ENCODE data around the gene STYX. TPM values are rescaled to one million over a fixed set of nuclear protein-coding genes. Genes with fewer than 3 reads are reported as not detected.

STYX gene, protein sequence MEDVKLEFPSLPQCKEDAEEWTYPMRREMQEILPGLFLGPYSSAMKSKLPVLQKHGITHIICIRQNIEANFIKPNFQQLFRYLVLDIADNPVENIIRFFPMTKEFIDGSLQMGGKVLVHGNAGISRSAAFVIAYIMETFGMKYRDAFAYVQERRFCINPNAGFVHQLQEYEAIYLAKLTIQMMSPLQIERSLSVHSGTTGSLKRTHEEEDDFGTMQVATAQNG
- 17.9 and 38.4 TPM in 2 replicates for total RNA-seq

DNA sequence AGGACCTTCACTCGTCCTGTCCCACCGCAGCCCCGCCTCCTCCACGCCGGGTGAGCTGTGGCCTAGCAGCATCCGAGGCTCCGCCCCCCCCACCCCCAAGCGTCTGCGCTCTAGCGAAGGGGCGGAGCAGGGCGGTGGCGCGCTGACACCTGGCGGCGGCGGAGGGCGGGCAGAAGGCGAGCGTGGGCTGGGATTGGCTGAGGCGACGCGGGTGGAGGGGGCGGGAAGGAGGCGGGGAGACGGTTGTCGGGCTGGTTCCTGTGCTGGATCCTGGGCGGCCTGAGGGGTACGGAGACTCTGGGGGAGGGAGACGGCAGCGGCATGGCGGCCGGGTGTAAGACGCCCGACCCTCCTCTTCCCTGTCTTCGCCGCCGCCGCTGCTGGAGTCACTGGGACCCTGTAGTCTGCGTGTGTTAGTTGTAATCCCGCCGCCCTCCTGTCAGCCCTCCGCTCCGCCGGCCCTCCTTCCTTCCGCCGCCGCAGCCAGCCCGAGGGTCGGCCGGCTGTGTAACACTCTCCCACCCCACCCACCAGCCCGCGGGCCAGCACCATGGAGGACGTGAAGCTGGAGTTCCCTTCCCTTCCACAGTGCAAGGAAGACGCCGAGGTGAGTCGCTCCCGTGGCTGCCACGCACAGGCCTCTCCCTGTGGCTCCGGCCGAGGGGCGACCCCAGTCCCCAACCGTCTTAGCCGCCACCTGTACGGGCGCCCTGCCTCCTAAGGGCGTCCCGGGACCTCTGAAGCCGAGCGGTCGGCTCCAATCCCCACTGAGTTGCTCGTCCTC is at the start of gene STYX:
TSS of gene STYX (plus strand) at position 242 of the 784 bp plus-strand sequence. CDS start at position 551, 309 bp downstream.

DNA sequence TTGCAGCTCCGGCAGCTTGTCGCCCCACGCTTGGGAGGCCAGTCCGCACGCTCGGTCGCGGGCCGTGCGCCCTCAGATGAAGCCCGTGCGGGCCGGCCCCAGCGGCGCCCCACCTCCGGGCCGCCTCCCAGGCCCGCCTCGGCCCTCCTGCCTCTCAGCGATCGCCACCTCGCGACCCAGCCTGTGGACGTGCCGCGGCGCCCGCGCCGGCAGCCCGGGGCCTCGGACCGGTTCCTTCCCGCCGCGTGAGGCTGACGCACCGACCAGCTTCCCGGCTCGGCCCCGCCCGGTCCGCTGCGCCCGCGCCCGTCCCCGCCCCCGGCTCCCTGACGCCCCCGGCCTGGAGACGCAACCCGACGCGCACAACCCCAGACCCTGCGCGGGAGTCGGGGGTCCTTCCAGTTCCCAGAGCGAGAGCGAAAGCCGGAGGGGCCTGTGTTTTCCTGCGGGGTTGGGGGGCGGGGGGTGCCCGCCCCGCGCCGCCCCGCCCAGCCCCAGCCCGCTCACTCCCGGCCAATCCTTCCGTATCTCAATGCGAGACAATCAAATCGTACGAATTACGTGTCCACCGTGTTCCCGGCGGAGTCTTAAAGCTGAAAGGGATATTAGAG is 34.4 kb upstream of the STYX start, which contains the start of gene ERO1A:
TSS of gene ERO1A (minus strand) at position 78 of the 611 bp plus-strand sequence. CDS start at position 1, 77 bp downstream.

DNA sequence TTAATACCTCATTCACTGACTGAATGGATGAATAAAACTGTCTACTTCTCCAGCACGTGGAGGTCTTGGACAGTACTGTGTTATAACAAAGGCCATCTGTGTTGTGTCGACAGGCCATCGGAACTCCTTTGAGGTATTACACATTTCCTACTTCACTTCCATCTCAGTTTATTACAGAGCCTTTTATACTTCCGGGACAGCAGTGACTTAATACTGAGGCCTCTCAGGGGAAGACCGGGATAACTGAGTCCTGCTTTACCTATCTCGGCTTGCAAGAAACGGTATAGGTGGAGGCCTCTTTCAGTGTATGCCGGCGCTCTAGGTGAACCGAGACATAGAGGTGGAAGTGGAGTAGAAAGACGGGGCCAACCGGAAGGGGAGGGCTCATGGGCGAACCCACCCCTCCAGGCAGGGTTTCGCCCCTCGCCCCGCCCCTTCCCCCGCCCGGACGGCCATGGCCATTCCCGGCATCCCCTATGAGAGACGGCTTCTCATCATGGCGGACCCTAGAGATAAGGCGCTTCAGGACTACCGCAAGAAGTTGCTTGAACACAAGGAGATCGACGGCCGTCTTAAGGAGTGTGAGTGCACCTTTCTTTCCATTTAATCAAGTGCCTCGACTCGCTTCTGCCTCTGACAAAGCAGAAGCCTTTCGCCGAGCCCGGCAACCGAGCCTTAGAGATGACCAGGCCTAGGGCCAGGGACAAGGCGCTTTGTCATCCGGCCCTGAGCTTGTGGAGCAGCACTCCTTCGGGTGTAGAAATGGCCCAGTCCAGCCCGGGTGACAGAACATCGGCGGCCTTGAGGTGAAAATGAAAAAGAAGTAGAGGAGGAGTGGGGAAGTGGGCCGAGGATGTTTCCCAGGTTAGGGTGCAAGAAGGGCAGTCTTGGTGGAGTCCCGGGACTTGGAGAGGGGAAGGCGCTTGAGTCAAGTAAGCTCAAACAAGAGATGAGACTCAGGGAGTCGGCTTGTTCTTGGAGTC is 23.0 kb upstream of the STYX start, which contains the start of gene PSMC6:
TSS of gene PSMC6 (plus strand) at position 477 of the 983 bp plus-strand sequence. CDS start at position 497, 20 bp downstream.

DNA sequence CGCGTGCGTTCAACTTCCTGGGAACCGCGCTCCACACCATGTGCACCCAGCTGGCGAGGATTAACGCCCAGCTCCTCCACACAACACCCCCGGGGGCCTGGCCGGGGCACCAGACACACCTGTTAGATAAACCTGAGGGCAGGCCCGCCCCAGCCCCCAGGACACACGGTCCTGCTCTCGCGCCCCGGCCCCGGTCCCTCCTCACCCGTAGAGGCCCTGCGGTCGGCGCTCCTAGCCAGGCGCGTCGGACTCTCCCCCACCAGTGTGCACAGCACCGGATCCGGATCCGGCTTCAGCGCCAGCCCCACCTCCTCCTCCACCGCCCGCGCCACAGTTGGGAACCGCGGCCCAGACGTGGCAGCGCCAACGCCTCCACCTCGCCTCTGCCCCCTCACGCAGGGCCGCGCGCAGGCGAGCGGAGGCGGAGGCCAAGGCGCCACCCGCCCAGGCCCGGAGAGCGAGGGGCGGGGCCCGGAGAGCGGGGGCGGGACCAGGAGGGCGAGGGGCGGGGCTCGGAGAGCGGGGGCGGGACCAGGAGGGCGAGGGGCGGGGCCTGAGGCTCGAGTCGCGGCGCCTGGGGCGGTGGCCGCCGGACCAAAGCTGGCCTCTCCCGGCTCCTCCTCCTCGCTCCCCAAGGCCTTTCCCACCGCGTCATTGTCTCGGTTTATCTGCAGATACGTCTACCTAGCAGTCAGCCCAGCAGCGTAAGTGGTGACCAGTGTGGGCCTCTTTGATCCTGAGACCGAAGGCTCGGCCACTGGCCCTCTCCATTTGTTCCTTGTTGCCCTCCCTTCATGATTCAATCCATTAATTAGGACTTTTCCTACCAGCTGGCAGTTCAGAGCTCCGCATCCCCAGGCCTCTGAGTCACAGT is 61.5 kb downstream of the STYX start, which contains the start of gene GNPNAT1:
TSS of gene GNPNAT1 (minus strand) at position 385 of the 874 bp plus-strand sequence. CDS start 6,957 bp downstream, outside the sequence.

Small RNA genes lying within 50 kb of the gene (small RNA-seq; reads per million reads assigned to genes)
- not detected for gene AL139317.2 (ENCODE audit: low replicate concordance)

Other genes starting within 250 kb of the STYX start
- 2.1 and 4.2 TPM in 2 replicates for gene TXNDC16, start 177.7 kb upstream of the STYX start, total RNA-seq
- 0.43 and 0.44 TPM in 2 replicates for gene GPR137C, start 177.3 kb upstream of the STYX start, total RNA-seq
- 103 and 120 TPM in 2 replicates for gene ERO1A, start 34.6 kb upstream of the STYX start, total RNA-seq
- 77.7 and 107 TPM in 2 replicates for gene PSMC6, start 23.0 kb upstream of the STYX start, total RNA-seq
- gene GNPNAT1, start 61.4 kb downstream of the STYX start, total RNA-seq = 19.0 and 46.8 TPM in 2 replicates
- gene FERMT2, start 220.9 kb downstream of the STYX start, total RNA-seq = 157 and 162 TPM in 2 replicates

All from placental pericyte (primary cell).